ENCODE measurements around the gene PDE9A. TPM values are rescaled to one million over a fixed set of nuclear protein-coding genes. Genes with fewer than 3 reads are reported as not detected.

Gene PDE9A
- total and polyA plus RNA-seq, 2 donors (not counting 3 experiments of a cell fraction or from before 2014, with no cell fraction given), result 0.28 to 2.2 TPM

- ChIA-PET POLR2A (no interaction called here), CTCF (no interaction called here)
- H3K9ac ChIP-seq (replicated peaks; ENCODE audit: extremely low read depth, insufficient read depth, low read length), result no peak overlapping the region
- no peaks in the 10 kb centered on the region for H3K9me1 ChIP-seq (replicated peaks; ENCODE audit: control insufficient read depth, extremely low read depth, insufficient read depth, low read length)
- no peaks in the 10 kb centered on the region for H3K36me3 ChIP-seq (ENCODE audit: control insufficient read depth in 2 of 2, extremely low read depth in 1 of 2, insufficient read depth in 2 of 2, low read length in 2 of 2)
- H3K27me3 ChIP-seq (ENCODE audit: control insufficient read depth in 2 of 2, insufficient read depth in 2 of 2, low read length in 2 of 2), result peaks cover 0 to under 1% of the 10 kb centered on the region in 2 experiments
- no peak overlapping the region for H2AFZ ChIP-seq (ENCODE audit: low read depth, low read length)
- no peak overlapping the region for H3K27ac ChIP-seq (ENCODE audit: insufficient read depth, low read depth, low read length)
- dilution Hi-C loops (cut with MboI; ENCODE audit: extremely low pct_ligation_motif_present, low sequenced_read_pairs) (no loop called here), intact Hi-C loops (cut with micrococcal nuclease) (no loop called here)
- H3K4me3 ChIP-seq (replicated peaks in 1 of 3; ENCODE audit: insufficient read depth in 1 of 3, low read depth in 1 of 3, low read length in 3 of 3), result no peak overlapping the region
- H3K4me1 ChIP-seq (ENCODE audit: control insufficient read depth, extremely low read depth, insufficient read depth, low read length), result no peaks in the 10 kb centered on the region
- H3K79me2 ChIP-seq (ENCODE audit: control insufficient read depth, insufficient read depth, low read length), result no peaks in the 10 kb centered on the region
- BruUV-seq (replicated peaks), result no TSS peak
- TF ChIP-seq EZH2 (IDR thresholded peaks at IDR 0.05; ENCODE audit: borderline replicate concordance, low read depth, low read length, severe bottlenecking) (no peak), MYC (IDR thresholded peaks at IDR 0.05; ENCODE audit: low read depth, low read length) (no peak), POLR2AphosphoS5 (IDR thresholded peaks at IDR 0.05; ENCODE audit: insufficient read depth, low read depth, low read length) (no peak), GATA2 (IDR thresholded peaks at IDR 0.05; ENCODE audit: insufficient read depth, insufficient read length, low read depth, low read length) (no peak), MAX (IDR thresholded peaks at IDR 0.05; ENCODE audit: insufficient read depth, insufficient read length) (no peak), JUN (IDR thresholded peaks at IDR 0.05; ENCODE audit: borderline replicate concordance, insufficient read depth, insufficient read length, low read depth) (no peak), POLR2A (IDR thresholded peaks at IDR 0.05; ENCODE audit: low read depth, low read length) (no peak), CTCF (IDR thresholded peaks at IDR 0.05; ENCODE audit: extremely low read depth in 1 of 2, insufficient read depth in 1 of 2, low read depth in 1 of 2, low read length in 2 of 2) (no peak), FOS (IDR thresholded peaks at IDR 0.05; ENCODE audit: borderline replicate concordance, insufficient read depth, low read length) (no peak)
- H3K4me2 ChIP-seq (ENCODE audit: insufficient read depth, low read length), result no peak overlapping the region
- H4K20me1 ChIP-seq (replicated peaks; ENCODE audit: control insufficient read depth, extremely low read depth, insufficient read depth, low read length), result no peaks in the 10 kb centered on the region
- FAIRE-seq, result no peak
- DNase-seq (ENCODE audit: low read depth, low spot score), result no peak
- no peaks in the 10 kb centered on the region for H3K9me3 ChIP-seq (replicated peaks; ENCODE audit: control insufficient read depth, insufficient read depth, low read length)
Observed at GRCh38 chr21:42707207-42707830, 53.9 kb downstream of the PDE9A start.
